ENCODE data around the gene SPACA4.

DNA sequence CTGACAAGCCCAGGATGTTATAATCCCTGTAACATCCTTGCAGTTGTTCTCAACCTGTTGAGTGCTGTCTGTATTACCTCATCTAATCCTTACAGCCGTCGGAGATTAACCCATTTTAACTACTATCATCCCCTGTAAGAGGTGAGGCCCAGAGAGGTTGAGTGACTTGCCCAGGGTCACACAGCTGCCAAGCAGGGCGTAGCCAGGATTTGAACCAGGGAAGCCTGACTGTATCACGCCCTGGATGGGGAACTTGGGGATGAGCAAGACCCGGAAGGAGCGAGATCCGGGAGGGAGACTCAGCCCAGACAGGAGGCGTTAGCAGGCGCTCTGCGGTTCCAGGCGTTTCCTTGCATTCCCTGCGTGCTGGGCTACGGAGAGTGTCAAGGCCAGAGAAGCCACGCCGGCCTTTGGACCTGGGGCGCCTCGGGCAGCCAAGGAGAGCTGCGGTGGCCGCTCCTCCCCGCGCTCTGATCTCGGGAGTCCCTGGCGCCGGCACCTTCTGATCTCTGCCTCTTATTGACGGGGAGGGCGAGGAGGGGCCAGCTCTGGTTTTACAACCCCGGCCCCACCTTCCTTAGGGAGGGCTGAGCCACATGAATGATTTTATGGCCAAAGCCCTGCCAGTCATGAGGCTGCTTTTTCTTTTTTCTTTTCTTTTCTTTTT lies 48.4 kb upstream of the SPACA4 start:
- TF ChIP-seq, protein P1, sequence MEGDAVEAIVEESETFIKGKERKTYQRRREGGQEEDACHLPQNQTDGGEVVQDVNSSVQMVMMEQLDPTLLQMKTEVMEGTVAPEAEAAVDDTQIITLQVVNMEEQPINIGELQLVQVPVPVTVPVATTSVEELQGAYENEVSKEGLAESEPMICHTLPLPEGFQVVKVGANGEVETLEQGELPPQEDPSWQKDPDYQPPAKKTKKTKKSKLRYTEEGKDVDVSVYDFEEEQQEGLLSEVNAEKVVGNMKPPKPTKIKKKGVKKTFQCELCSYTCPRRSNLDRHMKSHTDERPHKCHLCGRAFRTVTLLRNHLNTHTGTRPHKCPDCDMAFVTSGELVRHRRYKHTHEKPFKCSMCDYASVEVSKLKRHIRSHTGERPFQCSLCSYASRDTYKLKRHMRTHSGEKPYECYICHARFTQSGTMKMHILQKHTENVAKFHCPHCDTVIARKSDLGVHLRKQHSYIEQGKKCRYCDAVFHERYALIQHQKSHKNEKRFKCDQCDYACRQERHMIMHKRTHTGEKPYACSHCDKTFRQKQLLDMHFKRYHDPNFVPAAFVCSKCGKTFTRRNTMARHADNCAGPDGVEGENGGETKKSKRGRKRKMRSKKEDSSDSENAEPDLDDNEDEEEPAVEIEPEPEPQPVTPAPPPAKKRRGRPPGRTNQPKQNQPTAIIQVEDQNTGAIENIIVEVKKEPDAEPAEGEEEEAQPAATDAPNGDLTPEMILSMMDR (IDR thresholded peaks at IDR 0.05; ENCODE audit: low read depth, low read length, poor library complexity, severe bottlenecking), result no peak
- TF ChIP-seq EZH2phosphoT487 (IDR thresholded peaks at IDR 0.05; ENCODE audit: borderline replicate concordance, low read length), result no peak
